Prostate gland (tissue), 2 donors: ENCODE results near the gene LMTK3. TPM values are rescaled to one million over a fixed set of nuclear protein-coding genes. Genes with fewer than 3 reads are reported as not detected.

Experiments
- DNase-seq: peaks from one replicate; pipeline ENCODE4 v3.0.0-alpha.2; 2019; ENCODE audit warnings: low spot score
- H3K27ac ChIP-seq, 2 donors: fragments of 200-600 bp; sonication (generic); 2 replicates each; pipeline ENCODE4 v1.5.1; 2017 to 2019
- H3K27me3 ChIP-seq: fragments of 200-600 bp; sonication (generic); replicated peaks from 2 replicates; pipeline ENCODE4 v1.5.1; 2019; ENCODE audit not compliant: insufficient read depth
- H3K36me3 ChIP-seq, 2 donors: fragments of 200-600 bp; sonication (generic); 1 replicate in 1 of 2; 2 replicates in 1 of 2; pipeline versions ENCODE4 v1.5.1 to v1.8.1; 2017 to 2019
- H3K4me1 ChIP-seq: fragments of 200-600 bp; sonication (generic); replicated peaks from 2 replicates; pipeline ENCODE4 v1.5.1; 2019
- H3K4me3 ChIP-seq, 2 donors: fragments of 200-600 bp; sonication (generic); 2 replicates each; pipeline ENCODE4 v1.5.1; 2017 to 2019
- H3K9me3 ChIP-seq: fragments of 200-600 bp; sonication (generic); 2 replicates; pipeline ENCODE4 v1.5.1; 2017
- POLR2A ChIP-seq: fragments of 450-650 bp; IDR thresholded peaks from one replicate; pipeline ENCODE4 v1.6.1; 2016; ENCODE audit warnings: antibody characterized with exemption, mild to moderate bottlenecking
- POLR2AphosphoS5 ChIP-seq: sonication (generic); formaldehyde crosslinking; IDR thresholded peaks from one replicate; pipeline ENCODE4 v1.6.1; 2017; ENCODE audit warnings: antibody characterized with exemption
- WGBS: methylation state at CpG from one replicate; pipeline ENCODE4 v1.1.5; 2018; 5-methylcytosine and 5-hydroxymethylcytosine counted together
- intact Hi-C: fragments of 100-400 bp; cut with DNase I; formaldehyde crosslinking; loops from one replicate; pipeline ENCODE4 v1.14.2; 2022
- total RNA-seq, 2 donors: library from RNA; depleted of rRNA; stranded (reverse); fragments of >200 nt; gene quantifications; one replicate each; pipeline ENCODE4 v1.1.0, GENCODE V29; 2016
- TF ChIP-seq, protein P1 (sequence below), 4 experiments: fragments of 200-600 bp in 2 of 4; fragments of 450-650 bp in 2 of 4; sonication (generic) in 2 of 4; IDR thresholded peaks; 1 replicate in 3 of 4; 2 replicates in 1 of 4; pipeline ENCODE4 v1.5.1; 2016 to 2019; ENCODE audit warnings: antibody characterized with exemption in 4 of 4, mild to moderate bottlenecking in 2 of 4, moderate library complexity in 2 of 4

LMTK3 gene, protein sequence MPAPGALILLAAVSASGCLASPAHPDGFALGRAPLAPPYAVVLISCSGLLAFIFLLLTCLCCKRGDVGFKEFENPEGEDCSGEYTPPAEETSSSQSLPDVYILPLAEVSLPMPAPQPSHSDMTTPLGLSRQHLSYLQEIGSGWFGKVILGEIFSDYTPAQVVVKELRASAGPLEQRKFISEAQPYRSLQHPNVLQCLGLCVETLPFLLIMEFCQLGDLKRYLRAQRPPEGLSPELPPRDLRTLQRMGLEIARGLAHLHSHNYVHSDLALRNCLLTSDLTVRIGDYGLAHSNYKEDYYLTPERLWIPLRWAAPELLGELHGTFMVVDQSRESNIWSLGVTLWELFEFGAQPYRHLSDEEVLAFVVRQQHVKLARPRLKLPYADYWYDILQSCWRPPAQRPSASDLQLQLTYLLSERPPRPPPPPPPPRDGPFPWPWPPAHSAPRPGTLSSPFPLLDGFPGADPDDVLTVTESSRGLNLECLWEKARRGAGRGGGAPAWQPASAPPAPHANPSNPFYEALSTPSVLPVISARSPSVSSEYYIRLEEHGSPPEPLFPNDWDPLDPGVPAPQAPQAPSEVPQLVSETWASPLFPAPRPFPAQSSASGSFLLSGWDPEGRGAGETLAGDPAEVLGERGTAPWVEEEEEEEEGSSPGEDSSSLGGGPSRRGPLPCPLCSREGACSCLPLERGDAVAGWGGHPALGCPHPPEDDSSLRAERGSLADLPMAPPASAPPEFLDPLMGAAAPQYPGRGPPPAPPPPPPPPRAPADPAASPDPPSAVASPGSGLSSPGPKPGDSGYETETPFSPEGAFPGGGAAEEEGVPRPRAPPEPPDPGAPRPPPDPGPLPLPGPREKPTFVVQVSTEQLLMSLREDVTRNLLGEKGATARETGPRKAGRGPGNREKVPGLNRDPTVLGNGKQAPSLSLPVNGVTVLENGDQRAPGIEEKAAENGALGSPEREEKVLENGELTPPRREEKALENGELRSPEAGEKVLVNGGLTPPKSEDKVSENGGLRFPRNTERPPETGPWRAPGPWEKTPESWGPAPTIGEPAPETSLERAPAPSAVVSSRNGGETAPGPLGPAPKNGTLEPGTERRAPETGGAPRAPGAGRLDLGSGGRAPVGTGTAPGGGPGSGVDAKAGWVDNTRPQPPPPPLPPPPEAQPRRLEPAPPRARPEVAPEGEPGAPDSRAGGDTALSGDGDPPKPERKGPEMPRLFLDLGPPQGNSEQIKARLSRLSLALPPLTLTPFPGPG (N-terminal part only)
- total RNA-seq = 10 to 100 TPM in 1 of 2 donors, 1 to 10 TPM in 1; 7.4 to 10.2 TPM

GRCh38 chr19:48511800-48512503 lies at the start of gene LMTK3:
LMTK3 (minus strand) TSS chr19:48511835; CDS start chr19:48511576, 259 bp downstream.
- H3K4me1 ChIP-seq = no peaks in the 10 kb centered on the region
- no peaks in the 10 kb centered on the region for H3K36me3 ChIP-seq
- intact Hi-C loops = no loop called here
- no peak for DNase-seq
- no peaks in the 10 kb centered on the region for H3K27me3 ChIP-seq
- H3K4me3 ChIP-seq = peak within 1 kb of the TSS in 1 of 2 donors; percentile 3
- H3K27ac ChIP-seq = no peak within 1 kb of the TSS
- 8% methylated on average over 31 of the region's 32 CpGs for WGBS
- H3K9me3 ChIP-seq = no peaks in the 10 kb centered on the region
- TF ChIP-seq POLR2A (no peak), POLR2AphosphoS5 (no peak)
- TF ChIP-seq, protein P1, sequence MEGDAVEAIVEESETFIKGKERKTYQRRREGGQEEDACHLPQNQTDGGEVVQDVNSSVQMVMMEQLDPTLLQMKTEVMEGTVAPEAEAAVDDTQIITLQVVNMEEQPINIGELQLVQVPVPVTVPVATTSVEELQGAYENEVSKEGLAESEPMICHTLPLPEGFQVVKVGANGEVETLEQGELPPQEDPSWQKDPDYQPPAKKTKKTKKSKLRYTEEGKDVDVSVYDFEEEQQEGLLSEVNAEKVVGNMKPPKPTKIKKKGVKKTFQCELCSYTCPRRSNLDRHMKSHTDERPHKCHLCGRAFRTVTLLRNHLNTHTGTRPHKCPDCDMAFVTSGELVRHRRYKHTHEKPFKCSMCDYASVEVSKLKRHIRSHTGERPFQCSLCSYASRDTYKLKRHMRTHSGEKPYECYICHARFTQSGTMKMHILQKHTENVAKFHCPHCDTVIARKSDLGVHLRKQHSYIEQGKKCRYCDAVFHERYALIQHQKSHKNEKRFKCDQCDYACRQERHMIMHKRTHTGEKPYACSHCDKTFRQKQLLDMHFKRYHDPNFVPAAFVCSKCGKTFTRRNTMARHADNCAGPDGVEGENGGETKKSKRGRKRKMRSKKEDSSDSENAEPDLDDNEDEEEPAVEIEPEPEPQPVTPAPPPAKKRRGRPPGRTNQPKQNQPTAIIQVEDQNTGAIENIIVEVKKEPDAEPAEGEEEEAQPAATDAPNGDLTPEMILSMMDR (IDR thresholded peaks at IDR 0.05) = no peak

- TF ChIP-seq POLR2AphosphoS5 (no peak), POLR2A (no peak)
- TF ChIP-seq, protein P1 (IDR thresholded peaks at IDR 0.05) = no peak
- Histone ChIP-seq H3K27ac (peak overlapping the region in 1 of 2 donors; percentile 89), H3K4me3 (no peak overlapping the region), H3K4me1 (no peaks in the 10 kb centered on the region), H3K27me3 (no peaks in the 10 kb centered on the region), H3K36me3 (no peaks in the 10 kb centered on the region), H3K9me3 (no peaks in the 10 kb centered on the region)
- intact Hi-C loops = no loop called here
- WGBS = 92% methylated on average over 11 of the region's 11 CpGs
- no peak for DNase-seq
Measured at GRCh38 chr19:48561412-48561811, 49.8 kb upstream of the LMTK3 start.

DNA sequence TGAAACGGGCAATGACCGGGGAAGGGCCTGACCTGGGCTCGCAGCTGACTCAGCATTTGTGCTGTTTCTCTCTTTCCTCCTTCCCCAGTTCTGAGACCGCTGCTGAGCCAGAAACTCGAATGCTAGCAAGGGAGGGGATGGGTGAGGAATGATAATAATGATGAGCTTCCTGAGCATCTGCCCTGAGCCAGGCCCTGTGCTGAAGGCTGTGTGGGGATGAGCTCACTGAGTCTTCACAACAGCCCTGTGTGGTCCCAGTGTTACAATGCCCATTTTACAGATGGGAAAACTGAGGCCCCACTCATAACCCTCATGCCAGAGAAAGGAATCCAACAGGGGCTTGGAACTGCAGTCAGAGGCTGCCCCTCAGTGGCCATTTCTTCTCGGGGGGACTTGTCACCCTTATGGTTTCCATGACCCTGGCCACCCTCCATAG lies 48.5 kb upstream of the LMTK3 start:
- Histone ChIP-seq H3K9me3 (no peaks in the 10 kb centered on the region), H3K36me3 (no peaks in the 10 kb centered on the region), H3K27me3 (no peaks in the 10 kb centered on the region), H3K27ac (peak overlapping the region in 1 of 2 donors; percentile 75), H3K4me1 (no peaks in the 10 kb centered on the region), H3K4me3 (no peak overlapping the region)
- intact Hi-C loops = no loop called here
- no peak for DNase-seq
- TF ChIP-seq POLR2AphosphoS5 = no peak
- no peak for TF ChIP-seq POLR2A
- TF ChIP-seq, protein P1 (IDR thresholded peaks at IDR 0.05) = no peak
- WGBS = 85% methylated on average over 6 of the region's 6 CpGs

DNA sequence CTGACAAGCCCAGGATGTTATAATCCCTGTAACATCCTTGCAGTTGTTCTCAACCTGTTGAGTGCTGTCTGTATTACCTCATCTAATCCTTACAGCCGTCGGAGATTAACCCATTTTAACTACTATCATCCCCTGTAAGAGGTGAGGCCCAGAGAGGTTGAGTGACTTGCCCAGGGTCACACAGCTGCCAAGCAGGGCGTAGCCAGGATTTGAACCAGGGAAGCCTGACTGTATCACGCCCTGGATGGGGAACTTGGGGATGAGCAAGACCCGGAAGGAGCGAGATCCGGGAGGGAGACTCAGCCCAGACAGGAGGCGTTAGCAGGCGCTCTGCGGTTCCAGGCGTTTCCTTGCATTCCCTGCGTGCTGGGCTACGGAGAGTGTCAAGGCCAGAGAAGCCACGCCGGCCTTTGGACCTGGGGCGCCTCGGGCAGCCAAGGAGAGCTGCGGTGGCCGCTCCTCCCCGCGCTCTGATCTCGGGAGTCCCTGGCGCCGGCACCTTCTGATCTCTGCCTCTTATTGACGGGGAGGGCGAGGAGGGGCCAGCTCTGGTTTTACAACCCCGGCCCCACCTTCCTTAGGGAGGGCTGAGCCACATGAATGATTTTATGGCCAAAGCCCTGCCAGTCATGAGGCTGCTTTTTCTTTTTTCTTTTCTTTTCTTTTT lies 46.5 kb upstream of the LMTK3 start:
- Histone ChIP-seq H3K27ac (peak overlapping the region; percentile 75 to 76), H3K9me3 (no peaks in the 10 kb centered on the region), H3K4me3 (peak overlapping the region in 1 of 2 donors; percentile 13), H3K27me3 (no peaks in the 10 kb centered on the region), H3K4me1 (no peaks in the 10 kb centered on the region), H3K36me3 (no peaks in the 10 kb centered on the region)
- intact Hi-C loops = no loop called here
- peak; percentile 33 for TF ChIP-seq POLR2A
- TF ChIP-seq, protein P1 (IDR thresholded peaks at IDR 0.05) = no peak
- TF ChIP-seq POLR2AphosphoS5 = peak; percentile 82
- WGBS = 12% methylated on average over 25 of the region's 27 CpGs
- peak; percentile 87 for DNase-seq
